HG03354 (cell line): Measurements from ENCODE around the gene AMMECR1.
A peak's percentile ranks its signal among the peaks of the same experiment; 100 is the strongest.

Experiments used
- ATAC-seq: cut with Tn5 transposase; IDR thresholded peaks from one replicate; pipeline ENCODE4 v1.9.1; 2021; ENCODE audit warnings: mild to moderate bottlenecking; ENCODE audit not compliant: unreplicated experiment, poor library complexity, severe bottlenecking

AMMECR1 gene

GRCh38 chrX:110315551-110315950, 2.3 kb downstream of the AMMECR1 start:
- ATAC-seq, result no peak

GRCh38 chrX:110311437-110312230, 6.3 kb downstream of the AMMECR1 start:
- no peak for ATAC-seq

GRCh38 chrX:110310896-110311295, 7.0 kb downstream of the AMMECR1 start:
- ATAC-seq, result peak; percentile 87

- ATAC-seq, result no peak
Observed at GRCh38 chrX:110310000-110310790, 7.7 kb downstream of the AMMECR1 start.

GRCh38 chrX:110308220-110308619, 9.7 kb downstream of the AMMECR1 start:
- no peak for ATAC-seq

- no peak for ATAC-seq
Observed at GRCh38 chrX:110304884-110305283, 13.0 kb downstream of the AMMECR1 start.

- ATAC-seq, result no peak
Observed at GRCh38 chrX:110304371-110304770, 13.5 kb downstream of the AMMECR1 start.

GRCh38 chrX:110302975-110303374, 14.9 kb downstream of the AMMECR1 start:
- no peak for ATAC-seq

GRCh38 chrX:110301194-110301593, 16.7 kb downstream of the AMMECR1 start:
- ATAC-seq, result no peak

GRCh38 chrX:110294087-110294486, 23.8 kb downstream of the AMMECR1 start:
- ATAC-seq, result no peak

GRCh38 chrX:110293658-110294057, 24.2 kb downstream of the AMMECR1 start:
- no peak for ATAC-seq

- ATAC-seq, result no peak
Observed at GRCh38 chrX:110287605-110288004, 30.3 kb downstream of the AMMECR1 start.

GRCh38 chrX:110286106-110286505, 31.8 kb downstream of the AMMECR1 start:
- ATAC-seq, result peak; percentile 44

GRCh38 chrX:110284159-110284558, 33.7 kb downstream of the AMMECR1 start:
- ATAC-seq, result no peak

- ATAC-seq, result no peak
Observed at GRCh38 chrX:110282922-110283321, 35.0 kb downstream of the AMMECR1 start.

- no peak for ATAC-seq
Observed at GRCh38 chrX:110281377-110281776, 36.5 kb downstream of the AMMECR1 start.

- no peak for ATAC-seq
Observed at GRCh38 chrX:110280954-110281353, 36.9 kb downstream of the AMMECR1 start.

GRCh38 chrX:110277609-110278008, 40.3 kb downstream of the AMMECR1 start:
- ATAC-seq, result no peak

- ATAC-seq, result peak; percentile 88
Observed at GRCh38 chrX:110276778-110277177, 41.1 kb downstream of the AMMECR1 start.

GRCh38 chrX:110268886-110269285, 49.0 kb downstream of the AMMECR1 start:
- no peak for ATAC-seq

- ATAC-seq, result no peak
Observed at GRCh38 chrX:110268395-110268794, 49.5 kb downstream of the AMMECR1 start.
